Neural progenitor cell (in vitro differentiated cells): Measurements from ENCODE around the gene DOCK7. TPM values are rescaled to one million over a fixed set of nuclear protein-coding genes. Genes with fewer than 3 reads are reported as not detected.

Source experiments
- DNase-seq: peaks from one replicate; pipeline ENCODE4 v3.0.0-alpha.2; 2016; ENCODE audit warnings: low spot score
- H2AFZ ChIP-seq: fragments of 200-600 bp; sonication (generic); replicated peaks from 2 replicates; pipeline ENCODE4 v1.6.1; 2016; ENCODE audit warnings: antibody characterized with exemption
- H3F3A ChIP-seq: fragments of 200-600 bp; sonication (generic); 2 replicates; pipeline ENCODE4 v1.6.1; 2016; ENCODE audit warnings: antibody characterized with exemption, low read depth
- H3K27ac ChIP-seq: fragments of 200-600 bp; sonication (generic); 2 replicates; pipeline ENCODE4 v1.5.1; 2016; ENCODE audit warnings: mild to moderate bottlenecking
- H3K27me3 ChIP-seq: fragments of 200-600 bp; sonication (generic); 2 replicates; pipeline ENCODE4 v1.6.1; 2016; ENCODE audit warnings: mild to moderate bottlenecking, moderate library complexity
- H3K36me3 ChIP-seq: fragments of 200-600 bp; sonication (generic); 2 replicates; pipeline ENCODE4 v1.5.1; 2016
- H3K4me1 ChIP-seq: fragments of 200-600 bp; sonication (generic); 2 replicates; pipeline ENCODE4 v1.6.1; 2016; ENCODE audit warnings: mixed run types
- H3K4me2 ChIP-seq: fragments of 200-600 bp; sonication (generic); 2 replicates; pipeline ENCODE4 v1.6.1; 2016
- H3K4me3 ChIP-seq: fragments of 200-600 bp; sonication (generic); 2 replicates; pipeline ENCODE4 v1.5.1; 2016
- H3K79me2 ChIP-seq: fragments of 200-600 bp; sonication (generic); 2 replicates; pipeline ENCODE4 v1.6.1; 2016; ENCODE audit warnings: low read depth
- H3K9ac ChIP-seq: fragments of 200-600 bp; sonication (generic); 2 replicates; pipeline ENCODE4 v1.6.1; 2016
- H3K9me3 ChIP-seq: fragments of 200-600 bp; sonication (generic); 2 replicates; pipeline ENCODE4 v1.5.1; 2016; ENCODE audit warnings: low read depth
- H4K20me1 ChIP-seq: fragments of 200-600 bp; sonication (generic); 2 replicates; pipeline ENCODE4 v1.6.1; 2016; ENCODE audit warnings: low read depth
- H3K27ac Mint-ChIP-seq: 3 replicates; pipeline ENCODE4 v1.8.0; 2021; ENCODE audit warnings: mixed read lengths
- H3K27me3 Mint-ChIP-seq: 2 replicates; pipeline ENCODE4 v1.8.0; 2022; ENCODE audit warnings: low read depth, mild to moderate bottlenecking, inconsistent platforms, moderate library complexity, mixed read lengths; ENCODE audit not compliant: insufficient read depth
- H3K36me3 Mint-ChIP-seq: 3 replicates; pipeline ENCODE4 v1.8.0; 2021; ENCODE audit warnings: mixed read lengths
- H3K4me1 Mint-ChIP-seq: 3 replicates; pipeline ENCODE4 v1.8.0; 2021; ENCODE audit warnings: mixed read lengths
- H3K4me3 Mint-ChIP-seq: 3 replicates; pipeline ENCODE4 v1.8.0; 2021; ENCODE audit warnings: mild to moderate bottlenecking, moderate library complexity, mixed read lengths
- H3K9me3 Mint-ChIP-seq: 3 replicates; pipeline ENCODE4 v1.8.0; 2020; ENCODE audit warnings: mixed read lengths
- EZH2 ChIP-seq: fragments of 200-600 bp; sonication (generic); IDR thresholded peaks from 2 replicates; pipeline ENCODE4 v1.6.1; 2017; ENCODE audit warnings: antibody characterized with exemption, mild to moderate bottlenecking, moderate library complexity
- EZH2phosphoT487 ChIP-seq: fragments of 200-600 bp; sonication (generic); IDR thresholded peaks from 2 replicates; pipeline ENCODE4 v1.6.1; 2017; ENCODE audit warnings: antibody characterized with exemption
- total RNA-seq: library from RNA; depleted of rRNA; stranded (reverse); fragments of >200 nt; gene quantifications from 2 replicates; pipeline ENCODE4 v1.2.3, GENCODE V29; 2015; ENCODE audit warnings: low replicate concordance
- TF ChIP-seq, protein P1 (sequence below): fragments of 200-600 bp; sonication (generic); IDR thresholded peaks from 2 replicates; pipeline ENCODE4 v1.5.1; 2017; ENCODE audit warnings: antibody characterized with exemption, mild to moderate bottlenecking

DOCK7 gene
- total RNA-seq, 1 donor from 2014 or later: 92.7 TPM

DNA sequence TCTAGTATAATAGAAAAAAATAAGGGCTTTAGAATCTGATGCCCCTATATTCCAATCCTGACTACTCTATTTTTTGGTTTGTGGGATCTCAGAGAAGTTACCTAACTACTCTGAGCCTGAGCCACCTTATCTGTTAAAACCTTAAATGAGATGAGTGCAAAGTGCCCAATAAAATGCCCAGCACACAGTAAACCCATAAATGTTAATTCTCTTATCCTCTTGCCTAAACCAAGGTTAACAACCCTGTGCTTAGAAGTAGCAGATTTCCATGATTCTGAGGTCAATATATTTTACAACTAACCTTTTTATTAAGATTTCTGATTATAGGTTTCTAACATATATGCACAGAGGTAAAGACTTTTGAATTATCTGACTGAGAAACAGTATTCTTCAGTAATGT, 35.8 kb downstream of the DOCK7 start:
- H3K27me3 ChIP-seq: no peaks in the 10 kb centered on the region
- H3K79me2 ChIP-seq: peaks cover 23% of the 10 kb centered on the region
- H2AFZ ChIP-seq: no peak overlapping the region
- H3K4me3 Mint-ChIP-seq: no peak overlapping the region
- H3K9me3 Mint-ChIP-seq: peaks cover 8% of the 10 kb centered on the region
- no peak for DNase-seq
- H3K4me2 ChIP-seq: no peak overlapping the region
- no peak for TF ChIP-seq EZH2
- no peak for TF ChIP-seq EZH2phosphoT487
- TF ChIP-seq, protein P1, sequence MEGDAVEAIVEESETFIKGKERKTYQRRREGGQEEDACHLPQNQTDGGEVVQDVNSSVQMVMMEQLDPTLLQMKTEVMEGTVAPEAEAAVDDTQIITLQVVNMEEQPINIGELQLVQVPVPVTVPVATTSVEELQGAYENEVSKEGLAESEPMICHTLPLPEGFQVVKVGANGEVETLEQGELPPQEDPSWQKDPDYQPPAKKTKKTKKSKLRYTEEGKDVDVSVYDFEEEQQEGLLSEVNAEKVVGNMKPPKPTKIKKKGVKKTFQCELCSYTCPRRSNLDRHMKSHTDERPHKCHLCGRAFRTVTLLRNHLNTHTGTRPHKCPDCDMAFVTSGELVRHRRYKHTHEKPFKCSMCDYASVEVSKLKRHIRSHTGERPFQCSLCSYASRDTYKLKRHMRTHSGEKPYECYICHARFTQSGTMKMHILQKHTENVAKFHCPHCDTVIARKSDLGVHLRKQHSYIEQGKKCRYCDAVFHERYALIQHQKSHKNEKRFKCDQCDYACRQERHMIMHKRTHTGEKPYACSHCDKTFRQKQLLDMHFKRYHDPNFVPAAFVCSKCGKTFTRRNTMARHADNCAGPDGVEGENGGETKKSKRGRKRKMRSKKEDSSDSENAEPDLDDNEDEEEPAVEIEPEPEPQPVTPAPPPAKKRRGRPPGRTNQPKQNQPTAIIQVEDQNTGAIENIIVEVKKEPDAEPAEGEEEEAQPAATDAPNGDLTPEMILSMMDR: no peak
- no peaks in the 10 kb centered on the region for H3K9me3 ChIP-seq
- H3F3A ChIP-seq: no peaks in the 10 kb centered on the region
- no peaks in the 10 kb centered on the region for H3K4me1 ChIP-seq
- H3K4me3 ChIP-seq: no peak overlapping the region
- H3K27ac Mint-ChIP-seq: no peak overlapping the region
- H3K36me3 ChIP-seq: peaks cover 7% of the 10 kb centered on the region
- peaks cover 4% of the 10 kb centered on the region for H4K20me1 ChIP-seq
- no peaks in the 10 kb centered on the region for H3K27me3 Mint-ChIP-seq
- H3K9ac ChIP-seq: no peak overlapping the region
- no peaks in the 10 kb centered on the region for H3K4me1 Mint-ChIP-seq
- no peak overlapping the region for H3K27ac ChIP-seq
- peaks cover 32% of the 10 kb centered on the region for H3K36me3 Mint-ChIP-seq

DNA sequence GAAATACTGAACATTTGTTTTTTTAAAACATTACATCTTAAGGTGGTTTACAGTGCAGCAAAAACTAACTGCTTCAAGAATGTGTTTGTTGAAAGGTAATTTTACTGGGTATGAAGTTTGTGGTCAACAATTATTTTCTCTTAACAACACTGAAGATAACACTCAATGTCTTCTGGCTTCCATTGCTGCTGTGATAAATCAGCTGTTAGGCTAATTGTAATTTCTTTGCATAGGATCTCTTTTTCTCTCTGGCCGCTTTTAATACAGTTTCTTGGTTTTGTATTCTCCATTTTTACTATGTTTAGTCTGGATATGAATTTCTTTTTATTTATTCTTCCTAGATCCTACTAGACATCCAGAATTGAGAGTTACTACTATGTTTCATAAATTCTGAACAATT, 44.9 kb downstream of the DOCK7 start:
- H3K4me3 ChIP-seq: no peak overlapping the region
- no peaks in the 10 kb centered on the region for H4K20me1 ChIP-seq
- no peak overlapping the region for H3K4me2 ChIP-seq
- H3K36me3 Mint-ChIP-seq: peaks cover 44% of the 10 kb centered on the region
- no peaks in the 10 kb centered on the region for H3K27me3 ChIP-seq
- H3K27ac Mint-ChIP-seq: no peak overlapping the region
- DNase-seq: no peak
- no peaks in the 10 kb centered on the region for H3K4me1 ChIP-seq
- H3K79me2 ChIP-seq: no peaks in the 10 kb centered on the region
- H3K36me3 ChIP-seq: peaks cover 27% of the 10 kb centered on the region
- no peak overlapping the region for H3K27ac ChIP-seq
- H3K4me1 Mint-ChIP-seq: no peaks in the 10 kb centered on the region
- H2AFZ ChIP-seq: no peak overlapping the region
- TF ChIP-seq EZH2phosphoT487 (no peak), EZH2 (no peak)
- TF ChIP-seq, protein P1: no peak
- H3F3A ChIP-seq: no peaks in the 10 kb centered on the region
- H3K27me3 Mint-ChIP-seq: peaks cover 2% of the 10 kb centered on the region
- H3K9me3 Mint-ChIP-seq: peaks cover 12% of the 10 kb centered on the region
- no peak overlapping the region for H3K9ac ChIP-seq
- H3K9me3 ChIP-seq: no peaks in the 10 kb centered on the region
- no peak overlapping the region for H3K4me3 Mint-ChIP-seq

DNA sequence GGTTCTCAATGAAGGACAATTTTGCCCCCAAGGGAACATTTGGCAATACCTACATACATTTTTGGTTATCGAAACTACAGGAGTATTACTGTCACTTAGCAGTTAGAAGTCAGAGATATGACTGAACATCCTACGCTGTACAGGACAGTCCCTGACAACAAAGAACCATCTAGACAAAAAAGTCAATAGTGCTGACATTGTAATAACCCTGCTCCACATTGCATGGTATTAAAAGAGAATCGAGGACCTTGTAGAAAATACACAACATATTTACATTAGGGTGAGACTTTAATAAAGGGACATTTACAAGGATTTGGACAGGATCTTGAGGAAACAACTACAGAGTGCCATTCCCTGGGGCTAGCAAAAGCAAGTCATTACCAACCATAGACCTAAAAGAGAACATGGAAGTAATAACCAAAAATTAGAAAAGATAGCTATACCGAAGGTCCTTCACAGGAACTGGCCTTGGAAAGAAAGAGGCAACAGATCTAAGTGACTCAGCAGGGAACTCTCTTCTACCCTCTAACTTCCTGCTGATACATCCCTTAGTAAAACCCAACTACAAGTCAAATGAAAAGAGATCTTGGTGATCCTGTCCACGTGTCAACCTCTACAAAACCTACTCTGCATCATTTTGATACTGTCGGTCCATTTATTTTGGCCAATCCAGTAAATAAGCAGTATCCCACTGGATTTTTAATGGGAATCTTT, 50.6 kb downstream of the DOCK7 start:
- H3K4me3 ChIP-seq: no peak overlapping the region
- H3K4me1 ChIP-seq: no peaks in the 10 kb centered on the region
- Mint-ChIP-seq H3K27ac (no peak overlapping the region), H3K9me3 (no peaks in the 10 kb centered on the region), H3K4me3 (no peak overlapping the region), H3K36me3 (peaks cover 46% of the 10 kb centered on the region), H3K27me3 (peaks cover 2% of the 10 kb centered on the region), H3K4me1 (no peaks in the 10 kb centered on the region)
- H3K9ac ChIP-seq: no peak overlapping the region
- no peak for DNase-seq
- peaks cover 26% of the 10 kb centered on the region for H3K36me3 ChIP-seq
- no peak overlapping the region for H2AFZ ChIP-seq
- no peaks in the 10 kb centered on the region for H3K9me3 ChIP-seq
- H3K27me3 ChIP-seq: no peaks in the 10 kb centered on the region
- no peaks in the 10 kb centered on the region for H4K20me1 ChIP-seq
- H3K4me2 ChIP-seq: no peak overlapping the region
- H3K79me2 ChIP-seq: no peaks in the 10 kb centered on the region
- H3K27ac ChIP-seq: no peak overlapping the region
- TF ChIP-seq EZH2phosphoT487 (no peak), EZH2 (no peak)
- TF ChIP-seq, protein P1: no peak
- H3F3A ChIP-seq: no peaks in the 10 kb centered on the region
